ENCODE measurements around the gene ZNF543. TPM values are rescaled to one million over a fixed set of nuclear protein-coding genes. Genes with fewer than 3 reads are reported as not detected.

ZNF543 gene
- total and polyA plus RNA-seq, 9 of the 15 experiments (the other 6 are each of a cell fraction or from before 2014, with no cell fraction given), result 0.14 to 5.5 (median 2.4) TPM

GRCh38 chr19:57280165-57280961 is 39.9 kb upstream of the ZNF543 start, which contains the start of gene ZNF460 (continued):
- TF ChIP-seq, protein P1, sequence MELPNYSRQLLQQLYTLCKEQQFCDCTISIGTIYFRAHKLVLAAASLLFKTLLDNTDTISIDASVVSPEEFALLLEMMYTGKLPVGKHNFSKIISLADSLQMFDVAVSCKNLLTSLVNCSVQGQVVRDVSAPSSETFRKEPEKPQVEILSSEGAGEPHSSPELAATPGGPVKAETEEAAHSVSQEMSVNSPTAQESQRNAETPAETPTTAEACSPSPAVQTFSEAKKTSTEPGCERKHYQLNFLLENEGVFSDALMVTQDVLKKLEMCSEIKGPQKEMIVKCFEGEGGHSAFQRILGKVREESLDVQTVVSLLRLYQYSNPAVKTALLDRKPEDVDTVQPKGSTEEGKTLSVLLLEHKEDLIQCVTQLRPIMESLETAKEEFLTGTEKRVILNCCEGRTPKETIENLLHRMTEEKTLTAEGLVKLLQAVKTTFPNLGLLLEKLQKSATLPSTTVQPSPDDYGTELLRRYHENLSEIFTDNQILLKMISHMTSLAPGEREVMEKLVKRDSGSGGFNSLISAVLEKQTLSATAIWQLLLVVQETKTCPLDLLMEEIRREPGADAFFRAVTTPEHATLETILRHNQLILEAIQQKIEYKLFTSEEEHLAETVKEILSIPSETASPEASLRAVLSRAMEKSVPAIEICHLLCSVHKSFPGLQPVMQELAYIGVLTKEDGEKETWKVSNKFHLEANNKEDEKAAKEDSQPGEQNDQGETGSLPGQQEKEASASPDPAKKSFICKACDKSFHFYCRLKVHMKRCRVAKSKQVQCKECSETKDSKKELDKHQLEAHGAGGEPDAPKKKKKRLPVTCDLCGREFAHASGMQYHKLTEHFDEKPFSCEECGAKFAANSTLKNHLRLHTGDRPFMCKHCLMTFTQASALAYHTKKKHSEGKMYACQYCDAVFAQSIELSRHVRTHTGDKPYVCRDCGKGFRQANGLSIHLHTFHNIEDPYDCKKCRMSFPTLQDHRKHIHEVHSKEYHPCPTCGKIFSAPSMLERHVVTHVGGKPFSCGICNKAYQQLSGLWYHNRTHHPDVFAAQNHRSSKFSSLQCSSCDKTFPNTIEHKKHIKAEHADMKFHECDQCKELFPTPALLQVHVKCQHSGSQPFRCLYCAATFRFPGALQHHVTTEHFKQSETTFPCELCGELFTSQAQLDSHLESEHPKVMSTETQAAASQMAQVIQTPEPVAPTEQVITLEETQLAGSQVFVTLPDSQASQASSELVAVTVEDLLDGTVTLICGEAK (IDR thresholded peaks at IDR 0.05), result peak; percentile 91
- TF ChIP-seq, protein P1 (CRISPR knock-in tag; IDR thresholded peaks at IDR 0.05), result no peak
- TF ChIP-seq SIX5 (IDR thresholded peaks at IDR 0.05; ENCODE audit: borderline replicate concordance in 1 of 2, insufficient read depth in 1 of 2, low read depth in 1 of 2, low read length in 2 of 2) (peak; percentile 68; a peak in 3 of 4 replicates), DLX4 (CRISPR knock-in tag; IDR thresholded peaks at IDR 0.05) (no peak), GMEB1 (CRISPR knock-in tag; IDR thresholded peaks at IDR 0.05) (peak; percentile 86), HNRNPK (IDR thresholded peaks at IDR 0.05; ENCODE audit: low read depth, low read length, poor library complexity, severe bottlenecking) (no peak), ADNP (tag; IDR thresholded peaks at IDR 0.05) (no peak), ZNF644 (tag; IDR thresholded peaks at IDR 0.05; ENCODE audit: low read depth) (no peak), EGR1 (conservative IDR thresholded peaks at IDR 0.05) (peak; percentile 51), ZNF316 (IDR thresholded peaks at IDR 0.05) (no peak), CCNT2 (IDR thresholded peaks at IDR 0.05; ENCODE audit: borderline replicate concordance, extremely low read depth, insufficient read length, low read depth, low read length) (no peak), HNRNPLL (IDR thresholded peaks at IDR 0.05; ENCODE audit: low read depth, low read length, poor library complexity, severe bottlenecking) (peak; percentile 88), YBX1 (IDR thresholded peaks at IDR 0.05) (no peak)
- TF ChIP-seq, protein P2, sequence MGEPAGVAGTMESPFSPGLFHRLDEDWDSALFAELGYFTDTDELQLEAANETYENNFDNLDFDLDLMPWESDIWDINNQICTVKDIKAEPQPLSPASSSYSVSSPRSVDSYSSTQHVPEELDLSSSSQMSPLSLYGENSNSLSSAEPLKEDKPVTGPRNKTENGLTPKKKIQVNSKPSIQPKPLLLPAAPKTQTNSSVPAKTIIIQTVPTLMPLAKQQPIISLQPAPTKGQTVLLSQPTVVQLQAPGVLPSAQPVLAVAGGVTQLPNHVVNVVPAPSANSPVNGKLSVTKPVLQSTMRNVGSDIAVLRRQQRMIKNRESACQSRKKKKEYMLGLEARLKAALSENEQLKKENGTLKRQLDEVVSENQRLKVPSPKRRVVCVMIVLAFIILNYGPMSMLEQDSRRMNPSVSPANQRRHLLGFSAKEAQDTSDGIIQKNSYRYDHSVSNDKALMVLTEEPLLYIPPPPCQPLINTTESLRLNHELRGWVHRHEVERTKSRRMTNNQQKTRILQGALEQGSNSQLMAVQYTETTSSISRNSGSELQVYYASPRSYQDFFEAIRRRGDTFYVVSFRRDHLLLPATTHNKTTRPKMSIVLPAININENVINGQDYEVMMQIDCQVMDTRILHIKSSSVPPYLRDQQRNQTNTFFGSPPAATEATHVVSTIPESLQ (CRISPR knock-in tag; IDR thresholded peaks at IDR 0.05), result no peak
